MM.1S (cell line): Measurements from ENCODE around the gene C1orf116.

Source experiments
- DNase-seq: peaks from one replicate; pipeline ENCODE4 v3.0.0-alpha.2; 2015
- H2AFZ ChIP-seq: fragments of 300-600 bp; sonication (generic); 2 replicates; pipeline ENCODE4 v1.6.0; 2016; ENCODE audit warnings: antibody characterized with exemption, low read length
- H3F3A ChIP-seq: fragments of 300-600 bp; sonication (generic); 2 replicates; pipeline ENCODE4 v1.6.1; 2016; ENCODE audit warnings: mild to moderate bottlenecking, antibody characterized with exemption, low read length, moderate library complexity, mixed read lengths; ENCODE audit not compliant: insufficient read depth
- H3K27ac ChIP-seq: fragments of 300-600 bp; sonication (generic); 2 replicates; pipeline ENCODE4 v1.5.1; 2016; ENCODE audit warnings: mild to moderate bottlenecking, low read length
- H3K27me3 ChIP-seq: fragments of 300-600 bp; sonication (generic); replicated peaks from 2 replicates; pipeline ENCODE4 v1.6.0; 2016; ENCODE audit warnings: low read length; ENCODE audit not compliant: insufficient read depth
- H3K36me3 ChIP-seq: fragments of 300-600 bp; sonication (generic); replicated peaks from 2 replicates; pipeline ENCODE4 v1.6.1; 2016; ENCODE audit warnings: mild to moderate bottlenecking, low read length, mixed read lengths; ENCODE audit not compliant: insufficient read depth
- H3K4me1 ChIP-seq: fragments of 300-600 bp; sonication (generic); 2 replicates; pipeline ENCODE4 v1.6.1; 2016; ENCODE audit warnings: low read length, mixed read lengths
- H3K4me2 ChIP-seq: fragments of 300-600 bp; sonication (generic); 2 replicates; pipeline ENCODE4 v1.6.0; 2016; ENCODE audit warnings: low read depth, low read length
- H3K4me3 ChIP-seq: fragments of 300-600 bp; sonication (generic); 2 replicates; pipeline ENCODE4 v1.5.1; 2016; ENCODE audit warnings: low read length, mixed read lengths
- H3K79me2 ChIP-seq: fragments of 300-600 bp; sonication (generic); 2 replicates; pipeline ENCODE4 v1.6.1; 2016; ENCODE audit warnings: mixed run types, low read length, mixed read lengths
- H3K9ac ChIP-seq: fragments of 300-600 bp; sonication (generic); 2 replicates; pipeline ENCODE4 v1.6.1; 2016; ENCODE audit warnings: low read length, mixed read lengths
- H3K9me2 ChIP-seq: fragments of 300-600 bp; sonication (generic); replicated peaks from 2 replicates; pipeline ENCODE4 v1.6.1; 2016; ENCODE audit warnings: mild to moderate bottlenecking, low read length, mixed read lengths; ENCODE audit not compliant: insufficient read depth
- H3K9me3 ChIP-seq: fragments of 300-600 bp; sonication (generic); replicated peaks from 2 replicates; pipeline ENCODE4 v1.6.1; 2016; ENCODE audit warnings: mild to moderate bottlenecking, low read length, mixed read lengths; ENCODE audit not compliant: insufficient read depth
- H4K20me1 ChIP-seq: fragments of 300-600 bp; sonication (generic); 2 replicates; pipeline ENCODE4 v1.6.1; 2016; ENCODE audit warnings: mild to moderate bottlenecking, low read length, moderate library complexity, mixed read lengths; ENCODE audit not compliant: insufficient read depth
- EZH2 ChIP-seq: fragments of 300-600 bp; sonication (generic); optimal IDR thresholded peaks from 2 replicates; pipeline ENCODE3; 2017; ENCODE audit warnings: low read depth, mild to moderate bottlenecking, antibody characterized with exemption, low read length, mixed read lengths
- EZH2phosphoT487 ChIP-seq: fragments of 300-600 bp; sonication (generic); IDR thresholded peaks from 2 replicates; pipeline ENCODE4 v1.6.1; 2018; ENCODE audit warnings: antibody characterized with exemption, low read length
- TF ChIP-seq, protein P1 (sequence below): fragments of 300-600 bp; sonication (generic); IDR thresholded peaks from 2 replicates; pipeline ENCODE4 v1.5.1; 2016; ENCODE audit warnings: antibody characterized with exemption, low read length, mixed read lengths

C1orf116 gene

DNA sequence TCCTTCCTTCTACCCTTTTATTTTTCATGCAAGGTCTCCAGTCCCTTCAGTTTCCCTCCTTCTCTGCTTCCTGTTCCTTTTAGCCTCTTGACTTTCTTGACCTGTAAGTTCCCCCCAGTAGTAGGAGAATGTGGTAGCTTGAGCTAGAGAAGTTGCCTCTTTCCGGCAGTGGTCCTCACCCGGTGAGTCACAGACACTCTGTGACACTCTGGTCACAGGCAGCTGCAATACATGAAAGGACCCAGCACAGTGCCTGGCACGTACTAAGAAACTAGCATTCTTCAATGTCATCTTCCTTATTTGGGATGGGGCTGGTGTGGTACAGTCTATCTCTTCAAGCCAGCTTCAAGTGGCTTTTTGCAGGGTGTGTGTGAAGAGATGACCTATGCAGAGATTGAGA lies 36.5 kb upstream of the C1orf116 start:
- Histone ChIP-seq H3K9me3 (no peaks in the 10 kb centered on the region), H3K27me3 (no peaks in the 10 kb centered on the region), H3K79me2 (no peaks in the 10 kb centered on the region), H3K9ac (no peak overlapping the region), H3K9me2 (no peaks in the 10 kb centered on the region), H2AFZ (no peak overlapping the region), H3F3A (no peaks in the 10 kb centered on the region), H4K20me1 (no peaks in the 10 kb centered on the region), H3K4me3 (no peak overlapping the region), H3K4me1 (peaks cover 3% of the 10 kb centered on the region; the same call in 1 of the 2 replicates), H3K27ac (no peak overlapping the region), H3K4me2 (no peak overlapping the region), H3K36me3 (no peaks in the 10 kb centered on the region)
- DNase-seq, result no peak
- TF ChIP-seq EZH2phosphoT487 (no peak), EZH2 (no peak)

DNA sequence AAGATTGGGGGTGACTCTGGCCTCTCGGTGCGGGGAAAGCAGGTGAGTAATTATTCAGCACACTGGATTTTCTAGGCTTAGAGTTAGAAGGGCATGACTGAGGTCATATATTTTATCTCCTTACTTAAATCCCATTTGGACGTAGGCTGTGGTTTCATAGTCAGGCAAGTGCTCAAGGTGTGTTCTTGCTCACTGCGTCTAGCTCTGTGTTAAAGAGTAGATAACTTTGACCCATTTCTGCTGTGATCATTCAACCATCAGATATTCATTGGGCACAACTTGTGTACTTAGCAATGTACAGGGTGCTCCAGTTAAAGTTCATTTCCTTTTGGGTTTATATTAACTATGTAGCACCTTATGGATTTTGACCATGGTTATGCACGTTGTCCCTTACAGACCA lies 35.1 kb upstream of the C1orf116 start:
- Histone ChIP-seq H2AFZ (no peak overlapping the region), H3K9me2 (no peaks in the 10 kb centered on the region), H3K4me1 (peaks cover 3% of the 10 kb centered on the region; the same call in 1 of the 2 replicates), H3K36me3 (no peaks in the 10 kb centered on the region), H3K79me2 (no peaks in the 10 kb centered on the region), H3K9me3 (no peaks in the 10 kb centered on the region), H3F3A (no peaks in the 10 kb centered on the region), H3K9ac (no peak overlapping the region), H4K20me1 (no peaks in the 10 kb centered on the region), H3K27ac (no peak overlapping the region), H3K4me2 (no peak overlapping the region), H3K27me3 (no peaks in the 10 kb centered on the region), H3K4me3 (no peak overlapping the region)
- TF ChIP-seq, protein P1, sequence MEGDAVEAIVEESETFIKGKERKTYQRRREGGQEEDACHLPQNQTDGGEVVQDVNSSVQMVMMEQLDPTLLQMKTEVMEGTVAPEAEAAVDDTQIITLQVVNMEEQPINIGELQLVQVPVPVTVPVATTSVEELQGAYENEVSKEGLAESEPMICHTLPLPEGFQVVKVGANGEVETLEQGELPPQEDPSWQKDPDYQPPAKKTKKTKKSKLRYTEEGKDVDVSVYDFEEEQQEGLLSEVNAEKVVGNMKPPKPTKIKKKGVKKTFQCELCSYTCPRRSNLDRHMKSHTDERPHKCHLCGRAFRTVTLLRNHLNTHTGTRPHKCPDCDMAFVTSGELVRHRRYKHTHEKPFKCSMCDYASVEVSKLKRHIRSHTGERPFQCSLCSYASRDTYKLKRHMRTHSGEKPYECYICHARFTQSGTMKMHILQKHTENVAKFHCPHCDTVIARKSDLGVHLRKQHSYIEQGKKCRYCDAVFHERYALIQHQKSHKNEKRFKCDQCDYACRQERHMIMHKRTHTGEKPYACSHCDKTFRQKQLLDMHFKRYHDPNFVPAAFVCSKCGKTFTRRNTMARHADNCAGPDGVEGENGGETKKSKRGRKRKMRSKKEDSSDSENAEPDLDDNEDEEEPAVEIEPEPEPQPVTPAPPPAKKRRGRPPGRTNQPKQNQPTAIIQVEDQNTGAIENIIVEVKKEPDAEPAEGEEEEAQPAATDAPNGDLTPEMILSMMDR, result no peak
- TF ChIP-seq EZH2phosphoT487 (no peak), EZH2 (no peak)
- DNase-seq, result no peak

DNA sequence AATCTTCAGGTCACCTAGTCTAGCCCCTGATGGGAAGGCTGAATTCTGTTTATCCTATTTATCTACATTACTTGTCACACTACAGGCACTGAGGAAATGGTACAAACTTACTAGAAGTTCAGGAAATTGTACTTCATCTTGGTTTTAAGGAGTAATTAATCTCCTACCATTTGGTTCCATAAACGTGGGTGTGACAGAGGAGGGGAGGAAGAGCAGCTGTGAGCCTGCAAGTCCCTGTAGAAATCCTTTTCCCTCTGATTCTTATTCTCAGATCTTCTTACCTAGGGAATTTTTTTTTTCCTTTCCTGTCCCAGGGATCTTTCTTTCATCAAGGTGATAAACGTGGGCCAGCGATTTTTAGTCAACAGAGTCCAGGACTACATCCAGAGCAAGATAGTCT lies 34.6 kb upstream of the C1orf116 start:
- Histone ChIP-seq H3K4me1 (peaks cover 3% of the 10 kb centered on the region; the same call in 1 of the 2 replicates), H3K36me3 (no peaks in the 10 kb centered on the region), H3K9me3 (no peaks in the 10 kb centered on the region), H3K4me3 (no peak overlapping the region), H3K79me2 (no peaks in the 10 kb centered on the region), H2AFZ (no peak overlapping the region), H3K9me2 (no peaks in the 10 kb centered on the region), H3F3A (no peaks in the 10 kb centered on the region), H3K27me3 (no peaks in the 10 kb centered on the region), H3K4me2 (no peak overlapping the region), H4K20me1 (no peaks in the 10 kb centered on the region), H3K27ac (no peak overlapping the region), H3K9ac (no peak overlapping the region)
- DNase-seq, result no peak
- TF ChIP-seq EZH2 (no peak), EZH2phosphoT487 (no peak)
- TF ChIP-seq, protein P1, result no peak

DNA sequence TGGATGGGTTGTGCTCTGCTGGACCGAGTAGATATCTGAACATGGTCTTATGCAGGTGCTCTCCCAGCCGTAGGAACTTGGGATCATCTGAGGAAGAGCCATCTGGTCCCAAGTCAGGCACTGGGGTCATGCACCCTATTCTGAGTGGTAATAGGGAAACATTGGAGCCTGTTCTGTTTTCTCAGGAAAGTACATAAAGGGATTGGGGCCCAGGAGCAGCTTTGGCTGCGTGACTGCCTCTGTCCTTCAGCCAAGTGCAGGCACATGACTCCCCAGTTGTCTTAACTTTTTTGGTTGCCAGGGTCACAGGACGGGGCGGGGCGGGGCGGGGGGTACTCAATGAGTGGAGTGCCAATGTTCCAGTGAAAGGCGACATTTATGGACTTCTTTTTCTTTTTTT lies 32.0 kb upstream of the C1orf116 start:
- TF ChIP-seq, protein P1, result no peak
- no peak for TF ChIP-seq EZH2phosphoT487
- TF ChIP-seq EZH2, result no peak
- Histone ChIP-seq H3K79me2 (no peaks in the 10 kb centered on the region), H2AFZ (no peak overlapping the region), H3K4me3 (no peak overlapping the region), H3K27ac (no peak overlapping the region), H4K20me1 (no peaks in the 10 kb centered on the region), H3K4me1 (peaks cover 6% of the 10 kb centered on the region), H3K9me2 (no peaks in the 10 kb centered on the region), H3F3A (peaks cover under 1% of the 10 kb centered on the region; the same call in 1 of the 2 replicates), H3K9ac (no peak overlapping the region), H3K9me3 (no peaks in the 10 kb centered on the region), H3K36me3 (no peaks in the 10 kb centered on the region), H3K4me2 (no peak overlapping the region), H3K27me3 (no peaks in the 10 kb centered on the region)
- no peak for DNase-seq
